ENCODE data around the gene EIF3K. TPM values are rescaled to one million over a fixed set of nuclear protein-coding genes. Genes with fewer than 3 reads are reported as not detected.

The EIF3K gene
- total and polyA plus RNA-seq, 12 donors: 177 to 537 (median 267) TPM

DNA sequence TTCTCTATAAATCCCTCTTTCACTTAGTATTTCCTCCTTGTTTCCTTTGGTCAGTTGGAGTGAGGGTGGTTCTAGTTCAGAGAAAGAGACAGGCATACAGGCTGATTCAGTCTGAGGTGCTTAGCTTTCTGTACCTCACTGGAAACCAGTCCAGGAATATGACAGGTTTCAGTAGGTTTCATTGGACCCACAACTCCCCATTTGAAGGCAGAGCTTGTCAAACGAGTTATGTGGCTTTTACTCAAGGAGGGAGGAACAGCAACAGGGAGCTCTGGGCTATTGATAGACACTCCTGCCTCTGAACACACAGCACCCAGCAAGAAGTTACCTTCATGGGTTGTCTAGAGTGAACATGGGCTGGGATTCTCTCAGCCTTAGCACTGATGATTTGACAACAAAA is 43.0 kb downstream of the EIF3K start:
- H3K27me3 ChIP-seq: no peaks in the 10 kb centered on the region
- H3K27ac ChIP-seq: peak overlapping the region; percentile 78 to 99 (median 95)
- intact Hi-C loops (cut with DNase I): no loop called here
- no peaks in the 10 kb centered on the region for H3K36me3 ChIP-seq (replicated peaks in 1 of 2)
- peaks cover 91 to 100% of the 10 kb centered on the region in 2 donors for H3K4me1 ChIP-seq (replicated peaks in 1 of 2)
- no peaks in the 10 kb centered on the region for H3K9me3 ChIP-seq (replicated peaks in 1 of 3)
- DNase-seq: no peak
- no peak overlapping the region for H3K4me3 ChIP-seq
- TF ChIP-seq, protein P1, sequence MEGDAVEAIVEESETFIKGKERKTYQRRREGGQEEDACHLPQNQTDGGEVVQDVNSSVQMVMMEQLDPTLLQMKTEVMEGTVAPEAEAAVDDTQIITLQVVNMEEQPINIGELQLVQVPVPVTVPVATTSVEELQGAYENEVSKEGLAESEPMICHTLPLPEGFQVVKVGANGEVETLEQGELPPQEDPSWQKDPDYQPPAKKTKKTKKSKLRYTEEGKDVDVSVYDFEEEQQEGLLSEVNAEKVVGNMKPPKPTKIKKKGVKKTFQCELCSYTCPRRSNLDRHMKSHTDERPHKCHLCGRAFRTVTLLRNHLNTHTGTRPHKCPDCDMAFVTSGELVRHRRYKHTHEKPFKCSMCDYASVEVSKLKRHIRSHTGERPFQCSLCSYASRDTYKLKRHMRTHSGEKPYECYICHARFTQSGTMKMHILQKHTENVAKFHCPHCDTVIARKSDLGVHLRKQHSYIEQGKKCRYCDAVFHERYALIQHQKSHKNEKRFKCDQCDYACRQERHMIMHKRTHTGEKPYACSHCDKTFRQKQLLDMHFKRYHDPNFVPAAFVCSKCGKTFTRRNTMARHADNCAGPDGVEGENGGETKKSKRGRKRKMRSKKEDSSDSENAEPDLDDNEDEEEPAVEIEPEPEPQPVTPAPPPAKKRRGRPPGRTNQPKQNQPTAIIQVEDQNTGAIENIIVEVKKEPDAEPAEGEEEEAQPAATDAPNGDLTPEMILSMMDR (IDR thresholded peaks at IDR 0.05): no peak
- TF ChIP-seq POLR2A (IDR thresholded peaks at IDR 0.05): no peak
- WGBS, 4 donors: 0 to 31% (median 15%) methylated on average over 1 of the region's 1 CpG

DNA sequence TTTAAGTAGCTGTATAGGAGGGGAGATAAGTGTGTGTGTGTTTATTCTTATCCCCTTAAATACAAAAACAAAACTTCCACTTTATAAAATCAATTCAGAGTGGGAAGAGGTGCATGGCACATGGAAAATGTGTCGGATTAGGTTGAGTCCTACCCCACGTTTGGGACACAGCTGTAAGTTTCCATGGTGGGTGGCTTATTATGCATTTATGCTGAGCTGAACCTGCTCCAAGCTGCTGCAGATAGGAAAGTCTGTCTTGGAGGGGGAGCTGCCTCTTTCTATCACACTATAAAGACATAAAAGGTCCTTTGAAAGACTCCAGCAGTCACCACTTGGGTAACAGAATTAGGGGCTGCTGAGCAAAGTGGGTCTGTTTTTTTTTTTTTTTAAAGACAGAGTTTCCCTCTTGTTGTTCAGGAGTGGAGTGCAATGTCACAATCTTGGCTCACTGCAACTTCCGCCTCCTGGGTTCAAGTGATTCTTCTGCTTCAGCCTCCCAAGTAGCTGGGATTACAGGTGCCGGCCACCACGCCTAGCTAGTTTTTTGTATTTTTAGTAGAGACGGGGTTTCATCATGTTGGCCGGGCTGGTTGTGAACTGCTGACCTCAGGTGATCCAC is 43.7 kb downstream of the EIF3K start:
- peak overlapping the region; percentile 78 to 99 (median 95) for H3K27ac ChIP-seq
- intact Hi-C loops (cut with DNase I): no loop called here
- H3K4me1 ChIP-seq (replicated peaks in 1 of 2): peaks cover 91 to 100% of the 10 kb centered on the region in 2 donors
- TF ChIP-seq, protein P1 (IDR thresholded peaks at IDR 0.05): no peak
- TF ChIP-seq POLR2A (IDR thresholded peaks at IDR 0.05): no peak
- no peak overlapping the region for H3K4me3 ChIP-seq
- no peaks in the 10 kb centered on the region for H3K36me3 ChIP-seq (replicated peaks in 1 of 2)
- H3K27me3 ChIP-seq: no peaks in the 10 kb centered on the region
- no peak for DNase-seq
- WGBS, 4 donors: 54 to 63% (median 56%) methylated on average over 7 of the region's 7 CpGs
- H3K9me3 ChIP-seq (replicated peaks in 1 of 3): no peaks in the 10 kb centered on the region

DNA sequence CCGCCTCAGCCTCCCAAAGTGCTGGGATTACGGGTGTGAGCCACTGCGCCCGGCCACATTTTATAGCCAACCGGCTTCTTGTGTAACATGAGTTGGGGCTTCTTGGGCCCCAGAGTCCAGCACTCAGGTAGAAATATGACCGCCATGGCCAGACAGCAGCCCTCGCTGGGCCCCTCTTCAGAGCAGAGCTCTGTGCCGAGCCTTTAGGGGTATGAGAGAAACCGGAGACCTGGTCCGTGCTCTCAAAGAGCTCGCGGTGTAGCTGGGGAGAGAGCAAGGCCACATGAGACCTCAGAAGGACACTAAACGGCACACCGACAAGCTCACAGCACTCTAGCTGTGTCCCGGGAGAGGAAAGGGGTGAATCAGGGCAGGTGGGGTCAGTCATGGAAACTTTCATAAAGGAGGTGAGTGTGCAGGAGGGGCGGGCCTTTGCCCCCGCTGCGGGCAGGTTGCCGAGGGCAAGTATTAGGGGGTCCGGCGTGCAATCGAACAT is 44.2 kb downstream of the EIF3K start:
- Histone ChIP-seq H3K36me3 (replicated peaks in 1 of 2) (no peaks in the 10 kb centered on the region), H3K27me3 (no peaks in the 10 kb centered on the region), H3K27ac (peak overlapping the region; percentile 78 to 99 (median 95)), H3K4me1 (replicated peaks in 1 of 2) (peaks cover 91 to 100% of the 10 kb centered on the region in 2 donors), H3K9me3 (replicated peaks in 1 of 3) (no peaks in the 10 kb centered on the region), H3K4me3 (no peak overlapping the region)
- peak in 5 of 7 donors; percentile 61 to 72 (median 69) for DNase-seq
- peak in 1 of 2 donors; percentile 68 for TF ChIP-seq POLR2A (IDR thresholded peaks at IDR 0.05)
- TF ChIP-seq, protein P1 (IDR thresholded peaks at IDR 0.05): no peak
- 46 to 54% (median 53%) methylated on average over 17 to 22 of the region's 22 CpGs for whole genome bisulfite sequencing, 4 donors
- intact Hi-C loops (cut with DNase I): no loop called here

DNA sequence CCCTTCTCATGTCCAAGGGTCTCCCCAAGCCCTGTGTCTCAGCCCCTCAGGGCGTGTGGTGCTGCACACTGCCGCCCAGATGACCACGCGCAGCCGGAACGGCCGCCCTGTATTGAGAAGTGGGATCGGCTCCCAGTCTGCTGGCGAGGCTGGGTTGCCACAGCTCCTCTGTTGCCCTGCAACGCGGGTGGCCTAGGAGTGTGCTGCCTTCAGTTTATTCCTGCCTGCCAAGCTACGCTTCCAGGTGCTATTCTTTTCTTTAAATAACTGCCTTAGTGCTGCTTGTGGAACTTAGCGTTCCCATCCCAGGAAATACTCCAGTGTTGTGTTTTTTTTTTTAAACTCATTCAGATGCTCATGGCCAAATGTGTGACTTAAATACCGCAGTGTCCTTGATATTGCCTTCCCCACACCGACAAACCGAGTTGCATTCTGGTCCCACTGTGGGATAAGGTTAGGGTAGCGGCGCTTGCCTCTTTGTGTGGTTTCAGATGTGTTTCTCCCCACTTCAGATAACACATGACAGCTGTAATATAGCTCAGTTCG is 45.0 kb downstream of the EIF3K start:
- Histone ChIP-seq H3K4me1 (replicated peaks in 1 of 2) (peaks cover 95 to 100% of the 10 kb centered on the region in 2 donors), H3K4me3 (peak overlapping the region in 1 of 4 donors; percentile 2), H3K27ac (peak overlapping the region; percentile 78 to 99 (median 95)), H3K27me3 (no peaks in the 10 kb centered on the region), H3K9me3 (replicated peaks in 1 of 3) (no peaks in the 10 kb centered on the region), H3K36me3 (replicated peaks in 1 of 2) (no peaks in the 10 kb centered on the region)
- TF ChIP-seq, protein P1 (IDR thresholded peaks at IDR 0.05): no peak
- peak in 1 of 2 donors; percentile 43 for TF ChIP-seq POLR2A (IDR thresholded peaks at IDR 0.05)
- intact Hi-C loops (cut with DNase I): no loop called here
- peak in 5 of 7 donors; percentile 61 to 82 (median 67) for DNase-seq
- 15 to 23% (median 18%) methylated on average over 10 to 19 of the region's 19 CpGs for WGBS, 4 donors

All from adrenal gland (tissue), 12 donors.